H9 (cell line): ENCODE results near the gene CPAMD8. TPM values are rescaled to one million over a fixed set of nuclear protein-coding genes. Genes with fewer than 3 reads are reported as not detected.

Experiments used
- DNase-seq: peaks from one replicate; pipeline ENCODE4 v3.0.0-alpha.2; 2017
- H2AFZ ChIP-seq: one replicate; pipeline ENCODE4 v1.6.1; 2013; ENCODE audit warnings: mild to moderate bottlenecking, low read length, control low read depth, moderate library complexity
- H2AK5ac ChIP-seq: 2 replicates; pipeline ENCODE4 v1.6.1; 2013; ENCODE audit warnings: low read length, control low read depth, mixed read lengths; ENCODE audit not compliant: insufficient read length
- H2BK120ac ChIP-seq: one replicate; pipeline ENCODE4 v1.6.1; 2013; ENCODE audit warnings: low read depth, mild to moderate bottlenecking, low read length, control low read depth, inconsistent platforms; ENCODE audit not compliant: poor library complexity, severe bottlenecking
- H2BK12ac ChIP-seq: 2 replicates; pipeline ENCODE4 v1.6.1; 2013; ENCODE audit warnings: low read length, control low read depth, mixed read lengths, low read depth; ENCODE audit not compliant: insufficient read length
- H2BK15ac ChIP-seq: 2 replicates; pipeline ENCODE4 v1.6.1; 2013; ENCODE audit warnings: low read depth, low read length, control low read depth
- H2BK20ac ChIP-seq: one replicate; pipeline ENCODE4 v1.6.1; 2013; ENCODE audit warnings: low read depth, mild to moderate bottlenecking, low read length, control low read depth, inconsistent platforms; ENCODE audit not compliant: poor library complexity, severe bottlenecking
- H2BK5ac ChIP-seq: 2 replicates; pipeline ENCODE4 v1.6.1; 2013; ENCODE audit warnings: low read length, control low read depth, mixed read lengths; ENCODE audit not compliant: insufficient read length
- H3K14ac ChIP-seq: 2 replicates; pipeline ENCODE4 v1.6.1; 2013; ENCODE audit warnings: low read length, control low read depth; ENCODE audit not compliant: insufficient read depth
- H3K18ac ChIP-seq: 2 replicates; pipeline ENCODE4 v1.6.1; 2013; ENCODE audit warnings: low read depth, mild to moderate bottlenecking, mixed read lengths, low read length, control low read depth; ENCODE audit not compliant: insufficient read length
- H3K23ac ChIP-seq: 2 replicates; pipeline ENCODE4 v1.6.1; 2013; ENCODE audit warnings: low read length, control low read depth, mixed read lengths, low read depth; ENCODE audit not compliant: insufficient read length
- H3K23me2 ChIP-seq: 2 replicates; pipeline ENCODE4 v1.6.1; 2013; ENCODE audit warnings: low read depth, mild to moderate bottlenecking, mixed read lengths, low read length, control low read depth; ENCODE audit not compliant: insufficient read length, poor library complexity, severe bottlenecking
- H3K27ac ChIP-seq: 2 replicates; pipeline ENCODE4 v1.5.1; 2013; ENCODE audit warnings: low read length, control low read depth, mixed read lengths, low read depth; ENCODE audit not compliant: insufficient read length
- H3K27me3 ChIP-seq: 2 replicates; pipeline ENCODE4 v1.6.1; 2013; ENCODE audit warnings: low read length, control low read depth, inconsistent platforms; ENCODE audit not compliant: insufficient read depth
- H3K4ac ChIP-seq: 2 replicates; pipeline ENCODE4 v1.6.1; 2013; ENCODE audit warnings: low read depth, mild to moderate bottlenecking, control low read depth, inconsistent platforms, low read length, moderate library complexity
- H3K4me1 ChIP-seq: 2 replicates; pipeline ENCODE4 v1.6.1; 2013; ENCODE audit warnings: low read length, control low read depth, inconsistent platforms; ENCODE audit not compliant: insufficient read depth
- H3K4me2 ChIP-seq: 2 replicates; pipeline ENCODE4 v1.6.1; 2013; ENCODE audit warnings: low read length, control low read depth, mixed read lengths; ENCODE audit not compliant: insufficient read length, insufficient read depth
- H3K56ac ChIP-seq: 2 replicates; pipeline ENCODE4 v1.6.1; 2013; ENCODE audit warnings: low read depth, mild to moderate bottlenecking, mixed read lengths, low read length, control low read depth; ENCODE audit not compliant: insufficient read length
- H3K79me1 ChIP-seq: 2 replicates; pipeline ENCODE4 v1.6.1; 2013; ENCODE audit warnings: low read depth, mild to moderate bottlenecking, moderate library complexity, low read length, control low read depth, inconsistent platforms; ENCODE audit not compliant: insufficient read depth, poor library complexity, severe bottlenecking
- H3K79me2 ChIP-seq: 2 replicates; pipeline ENCODE4 v1.6.1; 2013; ENCODE audit warnings: low read length, control low read depth, inconsistent platforms; ENCODE audit not compliant: insufficient read depth
- H3K9ac ChIP-seq: 2 replicates; pipeline ENCODE4 v1.6.1; 2013; ENCODE audit warnings: low read length, control low read depth, mixed read lengths; ENCODE audit not compliant: insufficient read length; ENCODE audit errors: extremely low read depth
- H3K9me3 ChIP-seq: one replicate; pipeline ENCODE4 v1.6.1; 2013; ENCODE audit warnings: low read depth, low read length, inconsistent platforms; ENCODE audit not compliant: control insufficient read depth
- H3T11ph ChIP-seq: one replicate; pipeline ENCODE4 v1.6.1; 2013; ENCODE audit warnings: mild to moderate bottlenecking, low read length, control low read depth, inconsistent platforms
- H4K20me1 ChIP-seq: one replicate; pipeline ENCODE4 v1.6.1; 2013; ENCODE audit not compliant: control insufficient read depth, insufficient read length, insufficient read depth
- H4K5ac ChIP-seq: 2 replicates; pipeline ENCODE4 v1.6.1; 2013; ENCODE audit warnings: low read depth, mild to moderate bottlenecking, mixed read lengths, low read length, control low read depth; ENCODE audit not compliant: insufficient read length
- H4K8ac ChIP-seq: replicated peaks from 2 replicates; pipeline ENCODE4 v1.6.1; 2013; ENCODE audit warnings: low read length, control low read depth, mixed read lengths, low read depth; ENCODE audit not compliant: insufficient read length
- H4K91ac ChIP-seq: 2 replicates; pipeline ENCODE4 v1.6.1; 2013; ENCODE audit warnings: low read depth, mild to moderate bottlenecking, moderate library complexity, mixed read lengths, low read length, control low read depth; ENCODE audit not compliant: insufficient read length
- H3K27ac Mint-ChIP-seq, 3 experiments: 2 replicates in 2 of 3; 3 replicates in 1 of 3; pipeline ENCODE4 v1.8.0; 2020 to 2021; ENCODE audit warnings: mixed read lengths in 3 of 3, mild to moderate bottlenecking in 1 of 3, moderate library complexity in 1 of 3
- H3K27me3 Mint-ChIP-seq: 2 replicates; pipeline ENCODE4 v1.8.0; 2021; ENCODE audit warnings: low read depth, mild to moderate bottlenecking, moderate library complexity, mixed read lengths
- H3K36me3 Mint-ChIP-seq, 3 experiments: 2 replicates in 2 of 3; 3 replicates in 1 of 3; pipeline ENCODE4 v1.8.0; 2020 to 2021; ENCODE audit warnings: low read depth in 3 of 3, mixed read lengths in 3 of 3; ENCODE audit not compliant: insufficient read depth in 1 of 3
- H3K4me1 Mint-ChIP-seq, 2 experiments: 2 replicates each; pipeline ENCODE4 v1.8.0; 2020; ENCODE audit warnings: mixed read lengths in 2 of 2
- H3K4me3 Mint-ChIP-seq, 2 experiments: 2 replicates in 1 of 2; 3 replicates in 1 of 2; pipeline ENCODE4 v1.8.0; 2020 to 2021; ENCODE audit warnings: mild to moderate bottlenecking in 2 of 2, mixed read lengths in 2 of 2, moderate library complexity in 1 of 2
- H3K9me3 Mint-ChIP-seq, 2 experiments: 2 replicates in 1 of 2; 3 replicates in 1 of 2; pipeline ENCODE4 v1.8.0; 2020; ENCODE audit warnings: mild to moderate bottlenecking in 2 of 2, mixed read lengths in 2 of 2, moderate library complexity in 1 of 2
- WGBS: extraction: QIAGEN DNeasy Blood & Tissue Kit; methylation state at CpG from one replicate; pipeline ENCODE4 v1.1.7; 2013; ENCODE audit warnings: missing lambda C conversion rate, low lambda C conversion rate, mixed read lengths; ENCODE audit not compliant: insufficient read length; ENCODE audit errors: extremely low coverage; 5-methylcytosine and 5-hydroxymethylcytosine counted together
- total RNA-seq: library from RNA; stranded (reverse); gene quantifications from 2 replicates; pipeline ENCODE4 v1.2.1, GENCODE V29; 2021
- TF ChIP-seq, protein P1 (sequence below): fragments of 200-600 bp; sonication (generic); conservative IDR thresholded peaks from 3 replicates; pipeline ENCODE4 v1.8.0; 2021; ENCODE audit warnings: antibody characterized with exemption, mild to moderate bottlenecking

The CPAMD8 gene
- total RNA-seq, 1 experiment from 2014 or later: 12.0 TPM

- TF ChIP-seq, protein P1, sequence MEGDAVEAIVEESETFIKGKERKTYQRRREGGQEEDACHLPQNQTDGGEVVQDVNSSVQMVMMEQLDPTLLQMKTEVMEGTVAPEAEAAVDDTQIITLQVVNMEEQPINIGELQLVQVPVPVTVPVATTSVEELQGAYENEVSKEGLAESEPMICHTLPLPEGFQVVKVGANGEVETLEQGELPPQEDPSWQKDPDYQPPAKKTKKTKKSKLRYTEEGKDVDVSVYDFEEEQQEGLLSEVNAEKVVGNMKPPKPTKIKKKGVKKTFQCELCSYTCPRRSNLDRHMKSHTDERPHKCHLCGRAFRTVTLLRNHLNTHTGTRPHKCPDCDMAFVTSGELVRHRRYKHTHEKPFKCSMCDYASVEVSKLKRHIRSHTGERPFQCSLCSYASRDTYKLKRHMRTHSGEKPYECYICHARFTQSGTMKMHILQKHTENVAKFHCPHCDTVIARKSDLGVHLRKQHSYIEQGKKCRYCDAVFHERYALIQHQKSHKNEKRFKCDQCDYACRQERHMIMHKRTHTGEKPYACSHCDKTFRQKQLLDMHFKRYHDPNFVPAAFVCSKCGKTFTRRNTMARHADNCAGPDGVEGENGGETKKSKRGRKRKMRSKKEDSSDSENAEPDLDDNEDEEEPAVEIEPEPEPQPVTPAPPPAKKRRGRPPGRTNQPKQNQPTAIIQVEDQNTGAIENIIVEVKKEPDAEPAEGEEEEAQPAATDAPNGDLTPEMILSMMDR: no peak
- Histone ChIP-seq H4K20me1 (no peaks in the 10 kb centered on the region), H2BK5ac (no peak overlapping the region), H3K4ac (no peak overlapping the region), H2BK15ac (no peak overlapping the region), H3K27ac (no peak overlapping the region), H2BK12ac (no peak overlapping the region), H2AFZ (no peak overlapping the region), H3K9me3 (no peaks in the 10 kb centered on the region), H3T11ph (no peak overlapping the region), H4K8ac (no peak overlapping the region), H4K91ac (no peak overlapping the region), H3K14ac (no peak overlapping the region), H3K4me2 (no peak overlapping the region), H3K18ac (no peak overlapping the region), H2AK5ac (no peak overlapping the region), H3K56ac (no peak overlapping the region), H2BK20ac (no peak overlapping the region), H3K79me1 (no peaks in the 10 kb centered on the region), H3K4me1 (no peaks in the 10 kb centered on the region), H3K79me2 (no peaks in the 10 kb centered on the region), H3K23me2 (no peaks in the 10 kb centered on the region), H4K5ac (no peak overlapping the region), H3K27me3 (no peaks in the 10 kb centered on the region), H3K9ac (no peak overlapping the region), H2BK120ac (no peak overlapping the region), H3K23ac (no peak overlapping the region)
- peak overlapping the region in 1 of 3 experiments; percentile 33; a peak in 2 of 7 replicates for H3K27ac Mint-ChIP-seq
- H3K4me1 Mint-ChIP-seq: peaks cover 3 to 21% of the 10 kb centered on the region in 2 experiments; a peak in 3 of 4 replicates
- peaks cover 9 to 30% (median 10%) of the 10 kb centered on the region in 3 experiments for H3K36me3 Mint-ChIP-seq
- no peaks in the 10 kb centered on the region for H3K27me3 Mint-ChIP-seq
- no peak overlapping the region for H3K4me3 Mint-ChIP-seq
- no CpG with 5 or more reads among the region's 5 CpGs for WGBS
- H3K9me3 Mint-ChIP-seq: no peaks in the 10 kb centered on the region
- no peak for DNase-seq
Measured at GRCh38 chr19:17045907-17046502, 19.4 kb upstream of the CPAMD8 start.
